ENCODE results near the gene COL4A2. TPM values are rescaled to one million over a fixed set of nuclear protein-coding genes. Genes with fewer than 3 reads are reported as not detected.

The COL4A2 gene
- total RNA-seq, 1 donor from 2014 or later: not detected

- no peak overlapping the region for H3K4me3 Mint-ChIP-seq
- DNase-seq (no peak), ATAC-seq (ENCODE audit: low read depth) (no peak)
- CTCF ChIA-PET: no interaction called here
- peaks cover 59% of the 10 kb centered on the region for H3K27me3 Mint-ChIP-seq
- no peak overlapping the region for H3K27ac Mint-ChIP-seq
- peaks cover 3% of the 10 kb centered on the region for H3K4me1 Mint-ChIP-seq
- H3K36me3 Mint-ChIP-seq (ENCODE audit: low read depth): no peaks in the 10 kb centered on the region
- no peaks in the 10 kb centered on the region for H3K9me3 Mint-ChIP-seq
- POLR2A ChIA-PET: no interaction called here
- intact Hi-C loops (cut with micrococcal nuclease): no loop called here
- TF ChIP-seq, protein P1, sequence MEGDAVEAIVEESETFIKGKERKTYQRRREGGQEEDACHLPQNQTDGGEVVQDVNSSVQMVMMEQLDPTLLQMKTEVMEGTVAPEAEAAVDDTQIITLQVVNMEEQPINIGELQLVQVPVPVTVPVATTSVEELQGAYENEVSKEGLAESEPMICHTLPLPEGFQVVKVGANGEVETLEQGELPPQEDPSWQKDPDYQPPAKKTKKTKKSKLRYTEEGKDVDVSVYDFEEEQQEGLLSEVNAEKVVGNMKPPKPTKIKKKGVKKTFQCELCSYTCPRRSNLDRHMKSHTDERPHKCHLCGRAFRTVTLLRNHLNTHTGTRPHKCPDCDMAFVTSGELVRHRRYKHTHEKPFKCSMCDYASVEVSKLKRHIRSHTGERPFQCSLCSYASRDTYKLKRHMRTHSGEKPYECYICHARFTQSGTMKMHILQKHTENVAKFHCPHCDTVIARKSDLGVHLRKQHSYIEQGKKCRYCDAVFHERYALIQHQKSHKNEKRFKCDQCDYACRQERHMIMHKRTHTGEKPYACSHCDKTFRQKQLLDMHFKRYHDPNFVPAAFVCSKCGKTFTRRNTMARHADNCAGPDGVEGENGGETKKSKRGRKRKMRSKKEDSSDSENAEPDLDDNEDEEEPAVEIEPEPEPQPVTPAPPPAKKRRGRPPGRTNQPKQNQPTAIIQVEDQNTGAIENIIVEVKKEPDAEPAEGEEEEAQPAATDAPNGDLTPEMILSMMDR (IDR thresholded peaks at IDR 0.05): no peak
Measured at GRCh38 chr13:110303644-110304043, 3.4 kb upstream of the COL4A2 start.

GRCh38 chr13:110304256-110304655, 2.8 kb upstream of the COL4A2 start:
- Mint-ChIP-seq H3K27me3 (peaks cover 63% of the 10 kb centered on the region), H3K4me3 (no peak overlapping the region), H3K36me3 (ENCODE audit: low read depth) (no peaks in the 10 kb centered on the region), H3K9me3 (no peaks in the 10 kb centered on the region), H3K4me1 (peaks cover 3% of the 10 kb centered on the region), H3K27ac (no peak overlapping the region)
- TF ChIP-seq, protein P1 (IDR thresholded peaks at IDR 0.05): no peak
- intact Hi-C loops (cut with micrococcal nuclease): no loop called here
- ChIA-PET CTCF (no interaction called here), POLR2A (no interaction called here)
- DNase-seq (no peak), ATAC-seq (ENCODE audit: low read depth) (no peak)

GRCh38 chr13:110305001-110305400, 2.1 kb upstream of the COL4A2 start:
- intact Hi-C loops (cut with micrococcal nuclease): no loop called here
- DNase-seq (no peak), ATAC-seq (ENCODE audit: low read depth) (no peak)
- H3K4me3 Mint-ChIP-seq: no peak overlapping the region
- no peaks in the 10 kb centered on the region for H3K36me3 Mint-ChIP-seq (ENCODE audit: low read depth)
- H3K27ac Mint-ChIP-seq: no peak overlapping the region
- H3K27me3 Mint-ChIP-seq: peaks cover 61% of the 10 kb centered on the region
- ChIA-PET CTCF (no interaction called here), POLR2A (no interaction called here)
- no peaks in the 10 kb centered on the region for H3K9me3 Mint-ChIP-seq
- TF ChIP-seq, protein P1 (IDR thresholded peaks at IDR 0.05): no peak
- H3K4me1 Mint-ChIP-seq: peaks cover 3% of the 10 kb centered on the region

DNA sequence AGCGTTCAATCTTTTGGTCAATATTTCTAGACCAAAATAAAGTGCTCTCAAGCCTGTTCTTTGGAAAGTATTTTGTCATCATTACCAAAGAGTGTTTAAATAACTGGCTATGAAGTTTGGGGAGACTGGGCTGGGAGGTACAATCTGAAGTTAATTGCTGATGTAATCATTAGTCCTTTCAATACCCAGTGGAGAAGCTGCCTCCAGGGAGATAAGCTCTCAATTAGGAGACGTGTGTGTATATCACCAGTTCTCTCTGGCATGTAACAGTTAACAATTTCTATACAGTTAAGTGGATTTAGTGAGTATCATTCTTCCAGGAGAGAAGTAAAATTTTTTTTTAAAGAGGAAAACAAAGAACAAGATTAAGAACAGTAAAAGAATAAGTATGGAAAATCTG, 1.5 kb upstream of the COL4A2 start:
- CTCF ChIA-PET: no interaction called here
- TF ChIP-seq, protein P1 (IDR thresholded peaks at IDR 0.05): no peak
- Mint-ChIP-seq H3K27me3 (peaks cover 59% of the 10 kb centered on the region), H3K9me3 (no peaks in the 10 kb centered on the region), H3K36me3 (ENCODE audit: low read depth) (no peaks in the 10 kb centered on the region), H3K27ac (no peak overlapping the region), H3K4me1 (peaks cover 3% of the 10 kb centered on the region), H3K4me3 (no peak overlapping the region)
- DNase-seq (no peak), ATAC-seq (ENCODE audit: low read depth) (no peak)
- POLR2A ChIA-PET: no interaction called here
- intact Hi-C loops (cut with micrococcal nuclease): no loop called here

DNA sequence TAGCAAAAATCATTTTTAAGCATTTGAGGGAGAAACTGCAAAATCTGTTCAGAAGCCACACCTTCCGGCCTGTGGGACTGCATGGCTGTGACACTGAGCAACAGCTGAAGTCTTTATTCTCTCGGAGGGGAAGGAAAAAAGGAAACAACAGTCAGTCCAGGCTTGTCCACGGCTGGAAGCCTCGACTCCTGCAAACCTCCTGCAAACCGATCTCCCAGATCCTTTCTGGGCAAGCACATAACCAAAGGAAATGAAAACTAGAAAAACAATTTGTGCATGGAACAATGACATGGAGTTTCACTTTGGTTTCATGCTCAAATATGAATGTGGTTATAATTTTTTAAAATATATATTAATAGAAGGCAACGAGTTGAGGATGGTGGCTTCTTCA, 1.1 kb upstream of the COL4A2 start:
- peaks cover 3% of the 10 kb centered on the region for H3K4me1 Mint-ChIP-seq
- no peak overlapping the region for H3K27ac Mint-ChIP-seq
- peaks cover 60% of the 10 kb centered on the region for H3K27me3 Mint-ChIP-seq
- H3K4me3 Mint-ChIP-seq: no peak overlapping the region
- CTCF ChIA-PET: no interaction called here
- TF ChIP-seq, protein P1 (IDR thresholded peaks at IDR 0.05): no peak
- H3K36me3 Mint-ChIP-seq (ENCODE audit: low read depth): no peaks in the 10 kb centered on the region
- DNase-seq: no peak
- ATAC-seq (ENCODE audit: low read depth): no peak
- no peaks in the 10 kb centered on the region for H3K9me3 Mint-ChIP-seq
- intact Hi-C loops (cut with micrococcal nuclease): no loop called here
- POLR2A ChIA-PET: no interaction called here
